Measurements from ENCODE around the gene MT4.

DNA sequence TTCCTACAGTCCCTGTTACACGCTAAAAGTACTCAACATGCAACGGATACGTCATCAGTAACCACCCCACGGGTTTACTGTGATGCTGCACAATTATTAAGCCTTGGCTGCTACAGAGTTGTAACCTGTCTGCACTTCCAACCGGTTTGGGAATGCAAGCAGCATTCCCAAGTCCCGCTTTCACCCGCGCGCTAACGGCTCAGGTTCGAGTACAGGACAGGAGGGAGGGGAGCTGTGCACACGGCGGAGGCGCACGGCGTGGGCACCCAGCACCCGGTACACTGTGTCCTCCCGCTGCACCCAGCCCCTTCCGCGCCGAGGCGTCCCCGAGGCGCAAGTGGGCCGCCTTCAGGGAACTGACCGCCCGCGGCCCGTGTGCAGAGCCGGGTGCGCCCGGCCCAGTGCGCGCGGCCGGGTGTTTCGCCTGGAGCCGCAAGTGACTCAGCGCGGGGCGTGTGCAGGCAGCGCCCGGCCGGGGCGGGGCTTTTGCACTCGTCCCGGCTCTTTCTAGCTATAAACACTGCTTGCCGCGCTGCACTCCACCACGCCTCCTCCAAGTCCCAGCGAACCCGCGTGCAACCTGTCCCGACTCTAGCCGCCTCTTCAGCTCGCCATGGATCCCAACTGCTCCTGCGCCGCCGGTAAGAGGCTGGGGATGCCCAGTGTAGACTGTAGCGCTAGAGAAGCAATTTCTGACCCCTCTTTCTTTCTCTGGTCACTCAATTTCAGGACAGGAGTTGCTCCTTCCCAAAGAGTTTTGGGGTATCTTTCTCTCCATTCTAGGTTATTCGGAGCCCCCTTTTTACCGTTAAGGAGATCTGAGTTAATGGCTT is 43.4 kb downstream of the MT4 start, which contains the start of gene MT2A:
- TF ChIP-seq, protein P1, sequence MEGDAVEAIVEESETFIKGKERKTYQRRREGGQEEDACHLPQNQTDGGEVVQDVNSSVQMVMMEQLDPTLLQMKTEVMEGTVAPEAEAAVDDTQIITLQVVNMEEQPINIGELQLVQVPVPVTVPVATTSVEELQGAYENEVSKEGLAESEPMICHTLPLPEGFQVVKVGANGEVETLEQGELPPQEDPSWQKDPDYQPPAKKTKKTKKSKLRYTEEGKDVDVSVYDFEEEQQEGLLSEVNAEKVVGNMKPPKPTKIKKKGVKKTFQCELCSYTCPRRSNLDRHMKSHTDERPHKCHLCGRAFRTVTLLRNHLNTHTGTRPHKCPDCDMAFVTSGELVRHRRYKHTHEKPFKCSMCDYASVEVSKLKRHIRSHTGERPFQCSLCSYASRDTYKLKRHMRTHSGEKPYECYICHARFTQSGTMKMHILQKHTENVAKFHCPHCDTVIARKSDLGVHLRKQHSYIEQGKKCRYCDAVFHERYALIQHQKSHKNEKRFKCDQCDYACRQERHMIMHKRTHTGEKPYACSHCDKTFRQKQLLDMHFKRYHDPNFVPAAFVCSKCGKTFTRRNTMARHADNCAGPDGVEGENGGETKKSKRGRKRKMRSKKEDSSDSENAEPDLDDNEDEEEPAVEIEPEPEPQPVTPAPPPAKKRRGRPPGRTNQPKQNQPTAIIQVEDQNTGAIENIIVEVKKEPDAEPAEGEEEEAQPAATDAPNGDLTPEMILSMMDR (IDR thresholded peaks at IDR 0.05) = no peak
- TF ChIP-seq POLR2A (IDR thresholded peaks at IDR 0.05) = peak in 3 of 4 donors; percentile 49 to 98 (median 91)

Data from esophagus squamous epithelium (tissue), 4 donors.